T47D (cell line): ENCODE data around the gene GIMD1.
"Not testable (repeated sequence)": the region's sequence is repeated elsewhere in the genome, so short reads cannot be mapped to it uniquely, and the experiment has no call there.

Experiments used
- DNase-seq, 2 experiments: peaks; one replicate each; pipeline versions ENCODE4 v3.0.0 to v3.0.0-alpha.2; 2011 to 2012; ENCODE audit warnings: low read depth in 1 of 2, low spot score in 1 of 2
- JUND ChIP-seq: IDR thresholded peaks from 2 replicates; pipeline ENCODE4 v1.6.1; 2012; ENCODE audit warnings: low read depth
- in situ Hi-C: cut with HindIII; loops from 2 replicates; pipeline ENCODE4 v1.10.0; 2016; ENCODE audit warnings: low sequenced_read_pairs, low pct_unique_long_range_greater_than_20kb

The GIMD1 gene

GRCh38 chr4:106340774-106341173 lies 27.8 kb downstream of the GIMD1 start:
- DNase-seq, result no peak
- TF ChIP-seq JUND, result no peak
- in situ Hi-C loops, result no loop called here

- no peak for TF ChIP-seq JUND
- in situ Hi-C loops, result no loop called here
- DNase-seq, result no peak
Observed at GRCh38 chr4:106339431-106339830, 29.1 kb downstream of the GIMD1 start.

GRCh38 chr4:106338671-106339070 lies 29.9 kb downstream of the GIMD1 start:
- in situ Hi-C loops, result no loop called here
- no peak for DNase-seq
- no peak for TF ChIP-seq JUND

- no peak for TF ChIP-seq JUND
- no peak for DNase-seq
- in situ Hi-C loops, result no loop called here
Observed at GRCh38 chr4:106337916-106338315, 30.7 kb downstream of the GIMD1 start.

- TF ChIP-seq JUND, result no peak
Observed at GRCh38 chr4:106336618-106337017, 32.0 kb downstream of the GIMD1 start.

GRCh38 chr4:106334741-106335470 lies 33.7 kb downstream of the GIMD1 start:
- no peak for DNase-seq
- TF ChIP-seq JUND, result no peak
- in situ Hi-C loops, result no loop called here

More at GRCh38 chr4:106336618-106337017, 32.0 kb downstream of the GIMD1 start:
- DNase-seq, result no peak
- in situ Hi-C loops, result no loop called here

- no peak for TF ChIP-seq JUND
- in situ Hi-C loops, result no loop called here
- no peak for DNase-seq
Observed at GRCh38 chr4:106333186-106333585, 35.4 kb downstream of the GIMD1 start.

- peak; percentile 18 to 51 for DNase-seq
- in situ Hi-C loops, result no loop called here
- TF ChIP-seq JUND, result no peak
Observed at GRCh38 chr4:106329041-106329618, 39.4 kb downstream of the GIMD1 start.

- DNase-seq, result no peak
- TF ChIP-seq JUND, result no peak
- in situ Hi-C loops, result no loop called here
Observed at GRCh38 chr4:106325800-106326199, 42.8 kb downstream of the GIMD1 start.

- in situ Hi-C loops, result no loop called here
- DNase-seq, result no peak
Observed at GRCh38 chr4:106323119-106323518, 45.5 kb downstream of the GIMD1 start.

GRCh38 chr4:106321814-106322213 lies 46.8 kb downstream of the GIMD1 start:
- in situ Hi-C loops, DNase-seq: not testable (repeated sequence)

More at GRCh38 chr4:106323119-106323518, 45.5 kb downstream of the GIMD1 start:
- no peak for TF ChIP-seq JUND

GRCh38 chr4:106321168-106321567 lies 47.4 kb downstream of the GIMD1 start:
- DNase-seq, in situ Hi-C loops: not testable (repeated sequence)

- no peak for DNase-seq
- in situ Hi-C loops, result no loop called here
- TF ChIP-seq JUND, result no peak
Observed at GRCh38 chr4:106320235-106320634, 48.3 kb downstream of the GIMD1 start.

- no peak for TF ChIP-seq JUND
- in situ Hi-C loops, result no loop called here
Observed at GRCh38 chr4:106318511-106318910, 50.1 kb downstream of the GIMD1 start.

More at GRCh38 chr4:106318511-106318910, 50.1 kb downstream of the GIMD1 start:
- no peak for DNase-seq
